WI38 (cell line): ENCODE data around the gene AGMO.
A peak's percentile ranks its signal among the peaks of the same experiment; 100 is the strongest.
"Not testable (repeated sequence)": the region's sequence is repeated elsewhere in the genome, so short reads cannot be mapped to it uniquely, and the experiment has no call there.

Source experiments
- H3K4me3 ChIP-seq: 2 replicates; pipeline ENCODE4 v1.5.1; 2011; ENCODE audit warnings: low read depth, mild to moderate bottlenecking, control low read depth, low read length
- TF ChIP-seq, protein P1 (sequence below): IDR thresholded peaks from 2 replicates; pipeline ENCODE4 v1.5.1; 2012; ENCODE audit warnings: low read depth, mild to moderate bottlenecking, control low read depth, low read length

AGMO gene

DNA sequence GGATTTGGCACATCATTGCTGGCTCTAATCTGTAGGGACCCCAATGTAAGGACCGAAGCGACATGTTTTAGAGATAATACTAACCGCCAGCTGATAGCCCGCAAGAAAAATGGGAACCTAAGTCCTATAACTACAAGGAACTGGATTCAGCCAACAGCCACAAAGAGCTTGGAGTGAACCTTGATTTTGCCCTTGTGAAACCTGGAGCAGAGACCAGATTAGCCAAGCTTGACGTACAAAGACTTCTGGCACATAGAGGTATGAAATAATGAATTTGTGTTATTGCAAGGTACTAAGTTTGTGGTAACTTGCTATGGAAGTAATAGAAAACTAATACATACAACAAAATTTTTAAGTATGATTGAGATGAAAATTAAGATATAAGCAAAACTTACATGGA, 246.9 kb downstream of the AGMO start:
- TF ChIP-seq, protein P1, sequence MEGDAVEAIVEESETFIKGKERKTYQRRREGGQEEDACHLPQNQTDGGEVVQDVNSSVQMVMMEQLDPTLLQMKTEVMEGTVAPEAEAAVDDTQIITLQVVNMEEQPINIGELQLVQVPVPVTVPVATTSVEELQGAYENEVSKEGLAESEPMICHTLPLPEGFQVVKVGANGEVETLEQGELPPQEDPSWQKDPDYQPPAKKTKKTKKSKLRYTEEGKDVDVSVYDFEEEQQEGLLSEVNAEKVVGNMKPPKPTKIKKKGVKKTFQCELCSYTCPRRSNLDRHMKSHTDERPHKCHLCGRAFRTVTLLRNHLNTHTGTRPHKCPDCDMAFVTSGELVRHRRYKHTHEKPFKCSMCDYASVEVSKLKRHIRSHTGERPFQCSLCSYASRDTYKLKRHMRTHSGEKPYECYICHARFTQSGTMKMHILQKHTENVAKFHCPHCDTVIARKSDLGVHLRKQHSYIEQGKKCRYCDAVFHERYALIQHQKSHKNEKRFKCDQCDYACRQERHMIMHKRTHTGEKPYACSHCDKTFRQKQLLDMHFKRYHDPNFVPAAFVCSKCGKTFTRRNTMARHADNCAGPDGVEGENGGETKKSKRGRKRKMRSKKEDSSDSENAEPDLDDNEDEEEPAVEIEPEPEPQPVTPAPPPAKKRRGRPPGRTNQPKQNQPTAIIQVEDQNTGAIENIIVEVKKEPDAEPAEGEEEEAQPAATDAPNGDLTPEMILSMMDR = no peak
- no peak overlapping the region for H3K4me3 ChIP-seq

DNA sequence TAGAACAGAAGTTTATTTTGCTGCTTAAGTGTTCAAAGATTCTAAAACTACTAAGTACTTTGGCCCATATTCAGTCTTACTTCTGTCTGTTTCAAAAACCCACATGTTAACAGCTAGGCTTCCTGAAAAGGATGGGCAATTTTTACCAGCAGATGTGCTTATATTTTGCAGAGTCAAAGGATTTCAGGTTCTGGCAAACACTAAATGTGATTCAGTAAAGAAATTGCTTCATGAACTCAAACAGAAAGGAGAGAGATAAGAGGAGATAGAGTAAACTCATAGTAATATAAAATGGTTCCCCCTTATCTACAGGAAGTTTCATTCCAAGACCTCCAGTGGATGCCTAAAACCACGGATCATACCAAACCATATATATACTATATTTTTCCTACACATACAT, 248.5 kb downstream of the AGMO start:
- TF ChIP-seq, protein P1 = no peak

DNA sequence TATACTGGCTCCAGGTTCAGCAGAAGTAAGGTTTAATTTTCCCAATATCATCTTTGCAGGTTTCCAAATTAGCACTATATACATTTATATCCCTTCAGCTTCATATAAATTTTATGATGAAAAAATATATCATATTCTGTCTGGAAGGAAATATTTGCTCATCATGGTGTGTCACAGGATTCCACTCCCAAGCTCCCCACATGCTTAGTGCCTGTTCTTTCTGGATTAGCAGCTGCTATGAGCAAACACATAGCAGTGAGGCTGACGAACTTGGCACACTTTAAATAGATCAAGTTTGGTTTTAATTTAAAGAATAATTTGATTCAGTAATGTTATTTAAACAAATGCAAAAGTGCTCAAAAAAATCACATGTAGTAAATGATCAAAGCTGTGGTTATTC, 251.9 kb downstream of the AGMO start:
- TF ChIP-seq, protein P1 = no peak
- H3K4me3 ChIP-seq = no peak overlapping the region

More for the DNA sequence above, 248.5 kb downstream of the AGMO start:
- H3K4me3 ChIP-seq = no peak overlapping the region

DNA sequence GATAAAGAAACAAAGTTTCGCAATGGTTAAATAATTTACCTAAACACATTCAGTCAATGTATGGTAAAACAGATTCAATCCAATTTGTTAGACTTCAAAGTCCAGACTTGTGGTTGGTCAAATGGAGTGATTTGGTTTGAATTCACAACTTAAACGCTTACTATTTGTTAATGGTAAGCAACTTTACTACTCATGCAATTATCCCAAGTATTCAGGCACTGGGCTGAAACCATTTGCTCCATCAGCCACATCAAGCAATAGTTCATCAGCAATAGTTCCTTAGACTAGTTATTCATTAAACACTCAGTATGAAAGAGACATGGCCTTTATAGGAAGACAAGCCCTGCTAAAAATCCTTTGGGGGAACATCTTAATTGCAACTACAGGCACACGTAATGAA, 253.0 kb downstream of the AGMO start:
- TF ChIP-seq, protein P1 = no peak
- no peak overlapping the region for H3K4me3 ChIP-seq

DNA sequence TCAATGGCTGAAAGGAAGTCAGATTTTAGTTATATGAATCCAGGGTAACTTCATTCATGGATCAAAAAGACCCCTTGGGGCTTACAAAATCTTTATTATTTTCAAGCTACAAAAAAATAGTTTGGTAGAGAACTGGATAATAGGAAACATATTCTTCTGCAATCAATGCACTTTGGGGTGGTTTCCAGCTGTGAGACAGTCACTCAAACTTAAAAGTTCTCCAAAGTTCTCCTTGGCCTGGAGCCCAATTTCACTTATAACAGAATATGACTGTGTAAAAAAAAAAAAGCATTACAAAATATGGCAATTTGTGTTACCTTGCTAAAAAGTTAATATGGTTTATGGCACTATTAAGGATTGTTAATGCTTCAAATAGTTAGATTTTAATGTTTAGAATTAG, 255.5 kb downstream of the AGMO start:
- TF ChIP-seq, protein P1 = no peak
- H3K4me3 ChIP-seq = no peak overlapping the region

DNA sequence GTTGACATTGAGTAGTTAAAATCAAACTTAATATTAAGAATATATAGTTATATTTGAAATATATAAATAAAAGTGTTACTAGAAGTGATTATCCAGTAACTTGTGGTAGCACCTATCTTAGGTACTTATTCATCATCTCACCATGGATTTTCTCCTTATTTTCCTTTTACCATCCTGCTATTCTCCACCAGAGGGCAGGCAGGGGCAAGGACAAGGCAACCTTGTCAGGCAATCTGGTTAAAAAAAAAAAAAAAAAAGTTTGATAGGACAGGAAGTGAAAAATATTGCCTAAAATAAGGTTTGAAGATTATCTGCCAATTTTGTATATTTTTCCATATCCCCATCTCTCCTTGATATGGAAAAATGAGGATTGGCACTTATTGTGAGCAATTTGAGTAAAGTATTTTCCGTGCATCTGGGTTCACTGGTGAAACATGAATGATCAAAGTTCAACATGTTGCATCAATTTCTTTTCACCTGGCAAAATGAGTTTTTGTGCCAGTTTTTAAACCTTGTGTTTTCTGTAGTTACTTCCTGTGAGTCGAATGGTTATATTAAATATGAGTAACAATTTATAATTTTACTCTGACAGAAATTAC, 256.7 kb downstream of the AGMO start:
- TF ChIP-seq, protein P1 = peak; percentile 61
- H3K4me3 ChIP-seq = no peak overlapping the region

DNA sequence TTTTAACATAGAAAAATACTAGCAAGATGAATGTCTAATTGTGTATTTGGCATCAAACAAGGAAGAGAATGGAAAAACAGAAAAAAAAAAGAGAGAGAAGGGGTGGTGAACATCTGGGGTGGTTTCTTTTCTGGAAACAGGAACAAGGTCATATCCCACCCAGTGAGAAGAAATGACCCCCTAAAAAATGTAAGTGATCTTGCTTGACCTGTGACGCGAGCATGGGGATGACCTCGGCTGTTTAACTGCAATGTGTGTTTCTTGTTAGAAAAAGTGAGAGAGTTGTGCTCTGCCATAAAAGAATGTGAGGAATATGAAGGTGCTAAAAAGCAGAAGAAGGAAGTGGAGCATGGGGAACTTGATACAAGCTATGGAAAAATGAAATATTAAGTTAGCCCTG, 258.5 kb downstream of the AGMO start:
- TF ChIP-seq, protein P1 = no peak

DNA sequence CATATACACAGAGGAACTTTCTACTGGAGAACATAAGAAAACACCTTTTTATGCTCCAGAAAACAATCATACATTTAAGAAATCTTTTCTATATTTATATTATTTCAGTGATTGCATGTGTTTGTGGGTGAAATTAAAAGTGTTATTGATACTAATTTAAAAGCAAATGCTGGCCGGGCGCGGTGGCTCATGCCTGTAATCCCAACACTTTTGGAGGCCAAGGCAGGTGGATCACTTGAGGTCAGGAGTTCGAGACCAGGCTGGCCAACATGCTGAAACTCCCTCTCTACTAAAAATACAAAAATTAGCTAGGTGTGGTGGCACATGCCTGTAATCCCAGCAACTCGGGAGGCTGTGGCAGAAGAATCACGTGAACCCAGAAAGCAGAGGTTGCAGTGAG, 260.8 kb downstream of the AGMO start:
- not testable (repeated sequence) for H3K4me3 ChIP-seq

More for the DNA sequence above, 258.5 kb downstream of the AGMO start:
- H3K4me3 ChIP-seq = no peak overlapping the region
